ENCODE results near the gene GPC1. TPM values are rescaled to one million over a fixed set of nuclear protein-coding genes. Genes with fewer than 3 reads are reported as not detected.

Gene GPC1, protein sequence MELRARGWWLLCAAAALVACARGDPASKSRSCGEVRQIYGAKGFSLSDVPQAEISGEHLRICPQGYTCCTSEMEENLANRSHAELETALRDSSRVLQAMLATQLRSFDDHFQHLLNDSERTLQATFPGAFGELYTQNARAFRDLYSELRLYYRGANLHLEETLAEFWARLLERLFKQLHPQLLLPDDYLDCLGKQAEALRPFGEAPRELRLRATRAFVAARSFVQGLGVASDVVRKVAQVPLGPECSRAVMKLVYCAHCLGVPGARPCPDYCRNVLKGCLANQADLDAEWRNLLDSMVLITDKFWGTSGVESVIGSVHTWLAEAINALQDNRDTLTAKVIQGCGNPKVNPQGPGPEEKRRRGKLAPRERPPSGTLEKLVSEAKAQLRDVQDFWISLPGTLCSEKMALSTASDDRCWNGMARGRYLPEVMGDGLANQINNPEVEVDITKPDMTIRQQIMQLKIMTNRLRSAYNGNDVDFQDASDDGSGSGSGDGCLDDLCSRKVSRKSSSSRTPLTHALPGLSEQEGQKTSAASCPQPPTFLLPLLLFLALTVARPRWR
- 4.3 TPM for polyA plus RNA-seq (2012; ENCODE audit: insufficient read length, low read depth)

DNA sequence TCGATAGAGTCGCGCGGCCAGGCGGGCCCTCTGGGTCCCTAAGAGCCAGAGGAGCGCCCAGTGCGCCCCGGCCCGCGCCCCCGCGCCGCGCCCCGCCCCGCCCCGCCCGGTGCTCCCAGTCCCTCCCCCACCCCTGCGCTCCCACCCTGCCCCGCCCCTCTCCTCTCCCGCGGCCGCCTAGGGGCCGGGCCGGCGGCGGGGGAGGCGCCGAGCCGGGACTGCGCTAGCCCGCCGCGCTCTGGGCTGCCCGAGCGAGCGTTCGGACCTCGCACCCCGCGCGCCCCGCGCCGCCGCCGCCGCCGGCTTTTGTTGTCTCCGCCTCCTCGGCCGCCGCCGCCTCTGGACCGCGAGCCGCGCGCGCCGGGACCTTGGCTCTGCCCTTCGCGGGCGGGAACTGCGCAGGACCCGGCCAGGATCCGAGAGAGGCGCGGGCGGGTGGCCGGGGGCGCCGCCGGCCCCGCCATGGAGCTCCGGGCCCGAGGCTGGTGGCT, at the start of gene GPC1:
Gene GPC1, plus strand, starts transcription at position 207 of the 491 bp plus-strand sequence. Its CDS starts 256 bp downstream, at position 463.
- no peak for TF ChIP-seq SIN3A (IDR thresholded peaks at IDR 0.05; ENCODE audit: borderline replicate concordance, insufficient read depth, low read length)
- TF ChIP-seq POLR2AphosphoS5 (IDR thresholded peaks at IDR 0.05; ENCODE audit: low read depth, low read length) = no peak
- no peak for TF ChIP-seq TAF1 (IDR thresholded peaks at IDR 0.05; ENCODE audit: borderline replicate concordance, insufficient read depth, low read length)

DNA sequence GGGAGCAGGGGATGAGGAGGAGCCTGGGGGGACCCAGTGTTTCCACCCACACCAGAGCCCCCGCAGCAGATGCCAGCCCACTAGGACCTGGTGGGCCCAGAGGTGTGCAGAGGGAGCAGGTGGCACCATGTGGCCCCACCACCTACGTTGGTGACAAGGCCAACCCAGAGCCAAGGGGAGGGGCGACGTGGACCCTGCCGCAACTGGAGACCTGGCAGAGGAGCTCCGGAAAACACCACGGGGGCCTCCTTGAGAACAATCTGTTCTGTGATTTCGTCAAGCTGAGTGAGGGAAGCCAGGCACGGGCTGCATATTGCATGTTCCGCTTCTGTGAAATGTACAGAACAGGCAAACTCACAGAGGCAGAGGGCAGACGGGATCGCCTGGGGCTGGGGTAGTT, 49.1 kb upstream of the GPC1 start:
- TF ChIP-seq SIN3A (IDR thresholded peaks at IDR 0.05; ENCODE audit: borderline replicate concordance, insufficient read depth, low read length) (no peak), FOXP2 (optimal IDR thresholded peaks at IDR 0.05; ENCODE audit: borderline replicate concordance, extremely low read depth, extremely low read length, insufficient read depth) (no peak), TAF1 (IDR thresholded peaks at IDR 0.05; ENCODE audit: borderline replicate concordance, insufficient read depth, low read length) (no peak), POLR2AphosphoS5 (IDR thresholded peaks at IDR 0.05; ENCODE audit: low read depth, low read length) (no peak)
- TF ChIP-seq, protein P1, sequence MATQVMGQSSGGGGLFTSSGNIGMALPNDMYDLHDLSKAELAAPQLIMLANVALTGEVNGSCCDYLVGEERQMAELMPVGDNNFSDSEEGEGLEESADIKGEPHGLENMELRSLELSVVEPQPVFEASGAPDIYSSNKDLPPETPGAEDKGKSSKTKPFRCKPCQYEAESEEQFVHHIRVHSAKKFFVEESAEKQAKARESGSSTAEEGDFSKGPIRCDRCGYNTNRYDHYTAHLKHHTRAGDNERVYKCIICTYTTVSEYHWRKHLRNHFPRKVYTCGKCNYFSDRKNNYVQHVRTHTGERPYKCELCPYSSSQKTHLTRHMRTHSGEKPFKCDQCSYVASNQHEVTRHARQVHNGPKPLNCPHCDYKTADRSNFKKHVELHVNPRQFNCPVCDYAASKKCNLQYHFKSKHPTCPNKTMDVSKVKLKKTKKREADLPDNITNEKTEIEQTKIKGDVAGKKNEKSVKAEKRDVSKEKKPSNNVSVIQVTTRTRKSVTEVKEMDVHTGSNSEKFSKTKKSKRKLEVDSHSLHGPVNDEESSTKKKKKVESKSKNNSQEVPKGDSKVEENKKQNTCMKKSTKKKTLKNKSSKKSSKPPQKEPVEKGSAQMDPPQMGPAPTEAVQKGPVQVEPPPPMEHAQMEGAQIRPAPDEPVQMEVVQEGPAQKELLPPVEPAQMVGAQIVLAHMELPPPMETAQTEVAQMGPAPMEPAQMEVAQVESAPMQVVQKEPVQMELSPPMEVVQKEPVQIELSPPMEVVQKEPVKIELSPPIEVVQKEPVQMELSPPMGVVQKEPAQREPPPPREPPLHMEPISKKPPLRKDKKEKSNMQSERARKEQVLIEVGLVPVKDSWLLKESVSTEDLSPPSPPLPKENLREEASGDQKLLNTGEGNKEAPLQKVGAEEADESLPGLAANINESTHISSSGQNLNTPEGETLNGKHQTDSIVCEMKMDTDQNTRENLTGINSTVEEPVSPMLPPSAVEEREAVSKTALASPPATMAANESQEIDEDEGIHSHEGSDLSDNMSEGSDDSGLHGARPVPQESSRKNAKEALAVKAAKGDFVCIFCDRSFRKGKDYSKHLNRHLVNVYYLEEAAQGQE (IDR thresholded peaks at IDR 0.05; ENCODE audit: insufficient read depth in 1 of 2, low read depth in 2 of 2, low read length in 2 of 2) = no peak

DNA sequence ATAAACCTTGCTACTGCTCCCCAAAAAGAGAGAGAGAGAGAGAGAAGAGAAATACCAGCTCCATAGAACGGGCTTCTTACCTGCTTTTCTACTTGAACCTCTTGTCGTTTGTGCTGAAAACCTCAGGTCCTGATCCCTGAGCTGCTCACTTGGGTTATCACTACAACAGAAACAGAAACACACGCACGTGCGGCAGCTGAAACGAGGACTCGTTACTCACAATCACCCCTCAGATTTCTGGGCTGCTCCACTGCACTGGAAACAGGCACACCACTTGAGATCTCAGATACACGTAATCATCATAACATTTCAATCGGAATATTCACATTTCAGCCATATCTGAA, 48.2 kb upstream of the GPC1 start:
- no peak for TF ChIP-seq POLR2AphosphoS5 (IDR thresholded peaks at IDR 0.05; ENCODE audit: low read depth, low read length)
- TF ChIP-seq, protein P1 (IDR thresholded peaks at IDR 0.05; ENCODE audit: insufficient read depth in 1 of 2, low read depth in 2 of 2, low read length in 2 of 2) = no peak
- no peak for TF ChIP-seq TAF1 (IDR thresholded peaks at IDR 0.05; ENCODE audit: borderline replicate concordance, insufficient read depth, low read length)
- TF ChIP-seq SIN3A (IDR thresholded peaks at IDR 0.05; ENCODE audit: borderline replicate concordance, insufficient read depth, low read length) = no peak
- no peak for TF ChIP-seq FOXP2 (optimal IDR thresholded peaks at IDR 0.05; ENCODE audit: borderline replicate concordance, extremely low read depth, extremely low read length, insufficient read depth)

DNA sequence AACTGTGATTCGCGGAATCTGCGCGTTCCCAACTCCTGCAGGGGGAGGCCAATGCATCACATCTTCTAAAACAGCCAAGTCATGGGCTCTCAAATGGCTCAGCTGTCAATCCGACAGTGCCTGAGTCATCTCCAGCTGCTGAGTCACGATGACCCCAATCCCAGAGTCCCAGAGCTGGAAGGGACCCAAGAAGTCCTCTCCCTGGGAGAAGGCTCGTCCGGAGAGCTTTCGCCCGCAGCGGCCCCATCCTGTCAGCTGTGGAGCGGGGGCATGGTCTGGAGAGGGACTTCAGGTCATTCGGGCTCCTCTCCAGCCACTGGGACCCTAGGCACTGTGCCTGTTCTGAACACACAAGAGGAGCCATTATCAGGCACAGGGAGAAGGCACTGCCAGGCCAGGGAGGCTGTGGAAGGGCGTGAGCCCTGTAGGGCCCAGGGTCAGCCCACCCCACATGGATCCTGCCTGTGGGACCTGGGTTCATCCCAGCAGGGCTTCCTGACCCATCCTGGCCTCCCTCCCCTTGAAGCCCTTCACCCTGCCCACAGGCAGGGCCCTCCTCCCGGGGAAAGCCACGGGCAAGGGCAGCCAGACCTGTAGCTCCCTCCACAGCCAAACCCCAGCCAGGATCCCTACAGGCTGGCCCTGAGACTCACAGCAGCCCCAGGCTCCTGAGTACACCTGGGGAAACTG, 47.6 kb upstream of the GPC1 start:
- TF ChIP-seq POLR2AphosphoS5 (IDR thresholded peaks at IDR 0.05; ENCODE audit: low read depth, low read length) = no peak

DNA sequence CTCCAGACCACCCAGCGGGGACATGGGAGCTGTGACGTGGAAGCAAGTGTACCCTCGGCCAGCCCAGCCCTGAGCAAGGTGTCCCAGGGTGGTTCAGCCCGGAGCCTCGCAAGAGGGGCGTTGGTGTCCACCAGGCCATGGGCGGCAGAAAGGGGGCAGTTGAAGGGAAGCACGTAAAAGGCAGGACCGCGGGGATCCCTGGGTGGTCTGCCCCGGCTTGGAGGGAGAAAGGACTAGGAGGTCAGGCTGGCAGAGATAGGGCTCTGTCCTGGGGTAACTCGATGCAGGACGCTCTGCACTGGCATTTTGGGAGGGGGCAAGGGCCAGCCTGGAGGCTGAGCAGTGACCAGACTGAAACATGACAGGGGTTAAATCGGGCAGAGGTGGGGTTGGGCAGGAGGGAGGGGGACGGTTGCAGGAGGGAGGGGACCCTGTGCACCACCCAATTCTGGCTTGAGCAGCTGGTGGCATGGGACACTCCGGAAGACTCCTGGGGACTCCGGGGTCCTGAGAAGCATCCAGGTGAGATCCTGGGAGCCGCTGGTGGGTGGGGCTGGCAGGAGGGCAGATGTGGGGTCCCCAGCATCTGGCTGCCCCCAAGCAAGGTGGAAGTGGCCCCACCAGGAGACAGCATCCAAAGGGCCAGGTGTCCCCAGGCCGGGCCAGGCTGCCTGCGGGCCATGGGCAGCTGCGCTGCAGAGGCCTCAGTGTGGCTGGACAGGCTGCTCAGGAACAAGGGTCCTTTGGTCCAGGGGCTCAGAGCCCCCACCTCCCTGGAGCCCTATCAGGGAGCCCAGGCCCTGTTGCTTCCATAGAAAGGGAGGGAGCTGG, 46.8 kb upstream of the GPC1 start:
- TF ChIP-seq, protein P1 (IDR thresholded peaks at IDR 0.05; ENCODE audit: insufficient read depth in 1 of 2, low read depth in 2 of 2, low read length in 2 of 2) = no peak
- TF ChIP-seq TAF1 (IDR thresholded peaks at IDR 0.05; ENCODE audit: borderline replicate concordance, insufficient read depth, low read length) (no peak), POLR2AphosphoS5 (IDR thresholded peaks at IDR 0.05; ENCODE audit: low read depth, low read length) (no peak), FOXP2 (optimal IDR thresholded peaks at IDR 0.05; ENCODE audit: borderline replicate concordance, extremely low read depth, extremely low read length, insufficient read depth) (no peak), SIN3A (IDR thresholded peaks at IDR 0.05; ENCODE audit: borderline replicate concordance, insufficient read depth, low read length) (no peak)

Data from PFSK-1 (cell line).